Fibroblast of upper back skin (primary cell): Measurements from ENCODE around the gene GPM6B.

ENCODE experiments used
- DNase-seq: peaks from one replicate; pipeline ENCODE4 v3.0.0-alpha.2; 2013

Gene GPM6B

DNA sequence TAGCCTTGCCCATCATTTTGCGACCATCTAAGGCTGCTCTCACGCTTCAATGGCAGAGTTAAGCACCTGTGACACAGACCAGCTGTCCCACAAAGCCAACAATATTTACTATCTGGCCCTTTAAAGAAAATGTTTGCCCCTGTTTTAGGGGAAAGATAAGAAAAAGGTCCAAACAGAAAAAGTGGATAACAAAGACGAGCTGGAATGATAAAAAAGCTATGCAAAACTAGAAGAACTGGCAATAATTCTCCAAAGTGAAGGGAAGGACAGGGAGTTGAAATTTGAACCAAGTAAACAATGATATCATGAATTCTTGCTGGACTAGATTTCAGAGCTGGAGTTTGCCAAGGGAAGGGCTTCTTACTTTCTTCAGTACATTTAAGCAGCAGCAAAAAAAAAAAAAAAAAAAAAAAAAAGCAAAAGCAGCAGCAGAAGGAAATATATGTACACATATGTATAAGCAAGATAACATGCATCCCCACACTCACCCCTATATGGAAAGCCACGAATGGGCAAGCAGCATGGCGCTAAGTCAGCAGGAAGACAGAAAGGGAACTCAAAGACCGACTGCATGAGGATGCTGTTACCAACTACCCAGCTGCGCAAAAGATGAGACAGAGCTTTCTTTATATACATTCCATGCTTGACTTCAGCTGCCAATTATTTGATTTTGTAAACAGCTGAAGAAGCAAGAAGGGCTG, 94.9 kb downstream of the GPM6B start:
- DNase-seq, result peak; percentile 39

DNA sequence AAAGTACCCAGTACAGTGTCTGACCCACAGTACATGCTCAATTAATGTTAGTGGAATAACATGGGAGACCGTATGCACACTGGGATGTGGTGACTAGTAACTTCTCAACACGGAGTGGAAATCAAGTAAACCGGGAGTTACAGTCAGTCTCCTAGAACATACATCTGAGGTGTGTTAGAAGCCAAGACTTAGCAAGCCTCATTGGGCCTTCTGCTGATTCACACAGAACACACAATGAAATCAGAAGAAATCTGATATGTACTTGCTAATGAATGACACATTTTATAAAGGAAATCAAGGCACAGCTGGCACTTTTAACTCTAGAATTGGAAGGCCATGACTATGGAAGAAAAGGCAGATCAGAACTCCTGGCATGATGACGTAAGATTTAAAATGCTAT, 95.5 kb downstream of the GPM6B start:
- DNase-seq, result no peak
